ENCODE data around the gene ZNF768.
A peak's percentile ranks its signal among the peaks of the same experiment; 100 is the strongest.
"Not testable (repeated sequence)": the region's sequence is repeated elsewhere in the genome, so short reads cannot be mapped to it uniquely, and the experiment has no call there.

ZNF768 gene

DNA sequence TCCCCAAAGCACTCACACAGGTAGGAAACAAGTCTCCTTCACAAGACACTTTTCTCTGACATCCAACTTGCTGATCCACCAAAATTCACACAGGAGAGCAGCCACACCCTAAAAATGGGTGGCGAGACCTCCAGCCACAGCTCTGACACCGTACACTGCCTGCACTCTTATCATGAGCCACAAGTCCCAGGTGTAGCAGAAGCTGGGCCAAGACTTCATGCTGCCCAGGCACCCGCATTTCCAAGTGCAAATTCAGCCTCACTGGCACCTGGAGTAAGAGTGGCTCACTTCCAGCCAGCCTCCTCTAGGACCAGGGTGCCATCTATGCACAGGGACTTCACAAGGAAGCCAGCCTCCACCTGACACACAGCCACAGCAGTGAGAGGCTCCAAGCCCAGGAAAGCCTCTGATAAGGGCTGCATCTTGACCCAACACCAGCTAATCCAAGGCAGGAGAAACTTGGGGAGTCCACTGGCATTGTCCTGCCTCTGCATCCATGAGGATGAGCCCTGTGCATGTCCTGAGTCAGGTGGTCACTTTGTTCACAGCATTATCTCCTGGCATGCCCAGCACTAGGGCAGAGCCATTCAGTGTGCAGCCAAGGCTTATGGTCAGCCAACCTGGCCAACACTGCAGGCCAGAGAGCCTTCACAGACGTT is 2.6 kb upstream of the ZNF768 start:
- Histone ChIP-seq H3K4me1 (ENCODE audit: insufficient read depth, low read length) (peaks cover 19% of the 10 kb centered on the region), H3K9ac (ENCODE audit: low read length) (no peak overlapping the region), H3K27ac (ENCODE audit: low read depth, low read length) (no peak overlapping the region)

DNA sequence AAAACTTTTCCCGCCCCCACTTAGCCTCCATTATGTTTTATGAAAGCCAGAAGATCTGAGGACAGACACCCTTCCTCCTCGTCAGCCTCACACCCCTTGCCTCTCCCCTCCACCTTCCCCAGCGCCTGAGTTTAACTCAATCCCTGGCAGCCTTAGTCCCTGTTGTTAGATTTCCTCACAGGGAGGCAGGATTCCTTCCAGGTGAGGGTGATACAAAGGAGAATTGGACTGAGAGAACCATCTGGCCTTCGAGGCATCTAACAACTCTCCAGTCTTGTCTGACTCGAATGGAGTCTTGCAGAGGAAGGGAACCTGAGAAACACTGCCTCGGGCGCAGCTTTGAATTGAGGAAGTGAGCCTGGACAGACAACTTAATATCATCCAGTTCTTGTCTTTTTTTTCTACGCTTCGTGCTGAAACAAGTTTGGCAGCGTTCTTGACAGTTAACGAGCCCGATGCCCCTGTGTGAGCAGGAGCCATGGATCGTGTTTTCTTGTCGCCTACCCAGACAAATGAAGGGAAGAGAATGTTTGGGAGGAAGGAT is 1.3 kb upstream of the ZNF768 start:
- Histone ChIP-seq H3K9me3 (ENCODE audit: low read length) (no peaks in the 10 kb centered on the region), H3K4me1 (ENCODE audit: insufficient read depth, low read length) (peaks cover 13% of the 10 kb centered on the region), H3K36me3 (ENCODE audit: insufficient read depth, low read length) (peaks cover 7% of the 10 kb centered on the region), H3K27me3 (ENCODE audit: control insufficient read depth in 1 of 2, insufficient read depth in 2 of 2, low read length in 2 of 2) (no peaks in the 10 kb centered on the region), H3K9ac (ENCODE audit: low read length) (peak overlapping the region; percentile 81), H3K27ac (ENCODE audit: low read depth, low read length) (peak overlapping the region; percentile 95), H3K4me3 (ENCODE audit: low read depth in 1 of 2, low read length in 2 of 2) (peak overlapping the region in 1 of 2 donors; percentile 74)

More for the DNA sequence above, 2.6 kb upstream of the ZNF768 start:
- H3K9me3 ChIP-seq (ENCODE audit: low read length), result no peaks in the 10 kb centered on the region
- no peak overlapping the region for H3K4me3 ChIP-seq (ENCODE audit: low read depth in 1 of 2, low read length in 2 of 2)
- peaks cover 7% of the 10 kb centered on the region for H3K36me3 ChIP-seq (ENCODE audit: insufficient read depth, low read length)
- no peaks in the 10 kb centered on the region for H3K27me3 ChIP-seq (ENCODE audit: control insufficient read depth in 1 of 2, insufficient read depth in 2 of 2, low read length in 2 of 2)

DNA sequence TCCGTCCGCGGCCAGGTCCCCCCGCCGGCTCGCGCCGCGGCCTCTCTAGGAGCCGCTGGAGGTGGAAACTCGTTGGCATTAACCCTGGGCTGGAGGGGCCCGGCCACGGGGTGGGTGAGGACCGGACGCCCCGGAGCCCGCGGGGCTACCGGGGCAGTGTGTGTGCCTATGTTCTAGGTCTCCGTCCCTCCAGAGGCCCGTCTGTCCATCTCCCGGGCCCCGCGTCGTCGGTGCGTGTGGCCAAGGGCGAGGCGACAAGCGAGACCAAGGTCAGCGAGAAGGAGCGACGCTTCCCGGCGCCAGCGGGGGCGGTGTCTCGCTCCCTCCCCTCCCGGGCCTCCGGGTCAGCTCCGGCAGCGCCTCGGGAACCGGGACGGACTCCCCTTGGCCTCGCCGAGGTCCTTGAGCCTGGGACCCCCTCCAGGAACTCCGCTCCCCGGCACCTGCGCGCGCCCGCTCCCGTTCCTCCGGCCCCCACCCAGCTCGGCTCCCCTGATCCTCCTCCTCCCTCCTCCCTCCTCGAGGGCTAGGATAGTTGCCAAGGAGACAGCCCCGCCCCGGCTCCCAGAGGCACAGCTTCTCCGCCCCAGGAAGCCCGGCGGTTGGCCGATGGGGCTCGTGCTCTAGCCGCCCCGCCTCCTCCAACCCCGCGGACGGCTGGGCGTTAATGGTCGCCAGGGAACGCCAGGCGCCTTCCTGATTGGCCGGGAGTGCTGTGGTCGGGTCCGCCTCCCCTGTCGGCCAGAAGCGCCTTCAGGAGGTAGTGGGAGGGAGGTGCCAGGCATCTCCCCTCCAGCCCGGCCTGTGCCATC is 663 bp upstream of the ZNF768 start:
- Histone ChIP-seq H3K4me1 (ENCODE audit: insufficient read depth, low read length) (peaks cover 13% of the 10 kb centered on the region), H3K9ac (ENCODE audit: low read length) (peak overlapping the region; percentile 81)

DNA sequence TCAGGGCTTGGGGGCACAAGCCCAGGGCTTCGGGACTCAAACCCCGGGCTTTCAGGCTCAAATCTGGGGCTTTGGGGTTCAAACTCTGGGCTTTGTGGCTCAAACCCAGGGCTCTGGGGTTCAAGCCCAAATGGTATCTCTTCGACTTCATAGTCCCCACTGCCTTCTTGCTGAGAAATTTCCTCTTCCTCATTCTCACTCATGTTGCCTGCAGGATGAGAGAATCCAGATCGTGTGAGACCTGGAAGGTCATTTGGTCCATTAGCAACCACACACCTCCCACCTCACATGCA is 576 bp downstream of the ZNF768 start:
- Histone ChIP-seq H3K27ac (ENCODE audit: low read depth, low read length) (peak overlapping the region; percentile 92), H3K9me3 (ENCODE audit: low read length) (no peaks in the 10 kb centered on the region), H3K4me3 (ENCODE audit: low read depth in 1 of 2, low read length in 2 of 2) (peak overlapping the region; percentile 54 to 63), H3K36me3 (ENCODE audit: insufficient read depth, low read length) (peaks cover 7% of the 10 kb centered on the region), H3K27me3 (ENCODE audit: control insufficient read depth in 1 of 2, insufficient read depth in 2 of 2, low read length in 2 of 2) (no peaks in the 10 kb centered on the region), H3K4me1 (ENCODE audit: insufficient read depth, low read length) (peaks cover 13% of the 10 kb centered on the region), H3K9ac (ENCODE audit: low read length) (no peak overlapping the region)

More for the DNA sequence above, 663 bp upstream of the ZNF768 start:
- Histone ChIP-seq H3K4me3 (ENCODE audit: low read depth in 1 of 2, low read length in 2 of 2) (peak overlapping the region; percentile 74 to 76), H3K27ac (ENCODE audit: low read depth, low read length) (peak overlapping the region; percentile 95), H3K9me3 (ENCODE audit: low read length) (no peaks in the 10 kb centered on the region), H3K27me3 (ENCODE audit: control insufficient read depth in 1 of 2, insufficient read depth in 2 of 2, low read length in 2 of 2) (no peaks in the 10 kb centered on the region), H3K36me3 (ENCODE audit: insufficient read depth, low read length) (peaks cover 7% of the 10 kb centered on the region)

GRCh38 chr16:30524575-30525568 is 1.5 kb downstream of the ZNF768 start:
- Histone ChIP-seq H3K27me3 (ENCODE audit: control insufficient read depth in 1 of 2, insufficient read depth in 2 of 2, low read length in 2 of 2) (no peaks in the 10 kb centered on the region), H3K9ac (ENCODE audit: low read length) (no peak overlapping the region), H3K4me3 (ENCODE audit: low read depth in 1 of 2, low read length in 2 of 2) (no peak overlapping the region), H3K36me3 (ENCODE audit: insufficient read depth, low read length) (peaks cover 7% of the 10 kb centered on the region), H3K27ac (ENCODE audit: low read depth, low read length) (no peak overlapping the region), H3K4me1 (ENCODE audit: insufficient read depth, low read length) (peaks cover 13% of the 10 kb centered on the region), H3K9me3 (ENCODE audit: low read length) (no peaks in the 10 kb centered on the region)

DNA sequence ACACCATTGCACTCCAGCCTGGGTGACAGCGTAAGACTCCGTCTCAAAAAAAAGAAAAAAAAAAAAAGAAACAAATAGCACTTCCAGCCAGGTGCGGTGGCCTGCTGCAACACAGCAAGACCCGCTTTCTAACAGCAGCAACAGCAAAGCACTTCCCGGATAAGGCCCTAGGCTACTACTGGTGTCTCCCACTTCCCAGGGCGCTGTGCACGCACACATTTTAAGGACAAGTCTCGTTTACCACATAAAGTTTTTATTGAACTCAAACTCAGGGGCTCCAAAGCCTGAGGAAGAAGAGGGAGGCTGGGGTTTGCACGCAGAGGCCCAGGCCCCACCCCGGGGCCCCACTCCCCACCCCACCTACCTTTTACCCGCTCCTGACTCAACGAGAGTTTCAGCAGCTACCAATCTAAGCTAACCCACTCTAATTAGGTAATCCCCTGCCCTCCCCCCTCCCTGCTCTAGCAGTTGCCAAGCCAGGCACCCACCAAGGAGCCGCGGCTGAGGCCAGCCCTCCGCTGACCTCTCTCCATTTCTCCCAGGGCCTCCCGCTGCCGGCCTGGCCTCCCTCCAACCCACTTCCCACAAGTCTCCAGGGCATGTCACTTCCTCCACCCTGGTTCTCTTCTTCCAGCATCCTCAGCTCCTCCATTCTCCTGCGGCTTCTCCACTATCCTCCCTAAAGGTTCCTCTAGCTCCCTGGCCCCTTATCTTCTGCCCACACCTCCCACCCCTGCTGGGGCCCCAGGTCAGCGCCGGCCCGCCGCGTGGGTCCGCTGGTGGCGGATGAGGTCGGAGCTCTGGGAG is 2.4 kb downstream of the ZNF768 start:
- Histone ChIP-seq H3K4me3 (ENCODE audit: low read depth in 1 of 2, low read length in 2 of 2) (no peak overlapping the region), H3K36me3 (ENCODE audit: insufficient read depth, low read length) (peaks cover 7% of the 10 kb centered on the region), H3K27me3 (ENCODE audit: control insufficient read depth in 1 of 2, insufficient read depth in 2 of 2, low read length in 2 of 2) (no peaks in the 10 kb centered on the region), H3K4me1 (ENCODE audit: insufficient read depth, low read length) (peaks cover 13% of the 10 kb centered on the region), H3K9me3 (ENCODE audit: low read length) (no peaks in the 10 kb centered on the region), H3K27ac (ENCODE audit: low read depth, low read length) (no peak overlapping the region), H3K9ac (ENCODE audit: low read length) (no peak overlapping the region)

- H3K36me3 ChIP-seq (ENCODE audit: insufficient read depth, low read length); H3K4me1 ChIP-seq (ENCODE audit: insufficient read depth, low read length); H3K27ac ChIP-seq (ENCODE audit: low read depth, low read length): not testable (repeated sequence)
Measured at GRCh38 chr16:30522702-30523463, 3.5 kb downstream of the ZNF768 start.

DNA sequence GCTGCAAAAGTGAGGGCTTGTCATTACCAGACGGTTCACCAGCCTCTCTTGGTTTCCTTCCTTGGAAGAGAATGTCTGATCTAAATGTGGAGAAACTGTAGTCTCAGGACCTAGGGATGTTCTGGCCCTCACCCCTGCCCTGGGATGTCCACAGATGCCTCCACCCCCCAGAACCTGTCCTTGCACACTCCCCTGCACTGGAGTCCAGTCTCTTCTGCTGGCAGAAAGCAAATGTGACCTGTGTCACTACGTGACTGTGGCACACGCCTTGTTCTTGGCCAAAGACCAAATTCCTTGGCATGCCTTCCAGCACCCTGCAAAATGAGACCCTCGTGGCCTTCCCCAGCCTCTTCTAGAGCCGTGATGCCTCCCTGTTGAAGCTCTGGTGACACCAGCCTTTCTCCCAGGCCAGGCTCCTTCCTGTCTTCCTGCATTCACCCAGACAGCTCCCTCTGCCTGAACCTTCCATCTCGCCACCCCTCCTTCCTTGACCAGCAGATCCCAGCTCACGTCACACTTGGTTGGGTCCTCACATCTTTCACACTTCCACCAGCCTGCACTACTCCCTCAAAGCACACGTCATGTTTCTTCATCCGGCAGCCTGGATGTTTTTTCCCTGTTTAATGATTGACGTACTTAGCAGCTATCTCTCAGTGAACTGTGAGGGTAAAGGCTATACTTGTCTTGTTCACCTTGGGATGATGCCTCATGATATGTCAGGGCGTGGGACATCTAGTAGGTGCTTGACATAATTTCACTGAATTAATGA is 4.3 kb downstream of the ZNF768 start:
- H3K36me3 ChIP-seq (ENCODE audit: insufficient read depth, low read length), result peaks cover 7% of the 10 kb centered on the region
- no peak overlapping the region for H3K4me3 ChIP-seq (ENCODE audit: low read depth in 1 of 2, low read length in 2 of 2)
- no peaks in the 10 kb centered on the region for H3K9me3 ChIP-seq (ENCODE audit: low read length)
- no peaks in the 10 kb centered on the region for H3K27me3 ChIP-seq (ENCODE audit: control insufficient read depth in 1 of 2, insufficient read depth in 2 of 2, low read length in 2 of 2)
- H3K9ac ChIP-seq (ENCODE audit: low read length), result no peak overlapping the region
- H3K27ac ChIP-seq (ENCODE audit: low read depth, low read length), result no peak overlapping the region
- H3K4me1 ChIP-seq (ENCODE audit: insufficient read depth, low read length), result no peaks in the 10 kb centered on the region

More at GRCh38 chr16:30522702-30523463, 3.5 kb downstream of the ZNF768 start:
- H3K4me3 ChIP-seq (ENCODE audit: low read depth in 1 of 2, low read length in 2 of 2); H3K27me3 ChIP-seq (ENCODE audit: control insufficient read depth in 1 of 2, insufficient read depth in 2 of 2, low read length in 2 of 2); H3K9ac ChIP-seq (ENCODE audit: low read length); H3K9me3 ChIP-seq (ENCODE audit: low read length): not testable (repeated sequence)

- H3K36me3 ChIP-seq (ENCODE audit: insufficient read depth, low read length), result peaks cover 7% of the 10 kb centered on the region
- no peaks in the 10 kb centered on the region for H3K9me3 ChIP-seq (ENCODE audit: low read length)
- no peak overlapping the region for H3K27ac ChIP-seq (ENCODE audit: low read depth, low read length)
- no peak overlapping the region for H3K9ac ChIP-seq (ENCODE audit: low read length)
- H3K4me1 ChIP-seq (ENCODE audit: insufficient read depth, low read length), result no peaks in the 10 kb centered on the region
- H3K27me3 ChIP-seq (ENCODE audit: control insufficient read depth in 1 of 2, insufficient read depth in 2 of 2, low read length in 2 of 2), result no peaks in the 10 kb centered on the region
- no peak overlapping the region for H3K4me3 ChIP-seq (ENCODE audit: low read depth in 1 of 2, low read length in 2 of 2)
Measured at GRCh38 chr16:30521476-30521872, 4.9 kb downstream of the ZNF768 start.
